RCC 7860 (cell line): ENCODE data around the gene TBCD.
A peak's percentile ranks its signal among the peaks of the same experiment; 100 is the strongest.

Source experiments
- DNase-seq: peaks from one replicate; pipeline ENCODE4 v3.0.0-alpha.2; 2015; ENCODE audit warnings: low spot score
- FAIRE-seq: peaks from 2 replicates; lab custom pipeline; 2012; peaks lifted over from hg19 to GRCh38; lab: Jason Lieb, UNC

TBCD gene

DNA sequence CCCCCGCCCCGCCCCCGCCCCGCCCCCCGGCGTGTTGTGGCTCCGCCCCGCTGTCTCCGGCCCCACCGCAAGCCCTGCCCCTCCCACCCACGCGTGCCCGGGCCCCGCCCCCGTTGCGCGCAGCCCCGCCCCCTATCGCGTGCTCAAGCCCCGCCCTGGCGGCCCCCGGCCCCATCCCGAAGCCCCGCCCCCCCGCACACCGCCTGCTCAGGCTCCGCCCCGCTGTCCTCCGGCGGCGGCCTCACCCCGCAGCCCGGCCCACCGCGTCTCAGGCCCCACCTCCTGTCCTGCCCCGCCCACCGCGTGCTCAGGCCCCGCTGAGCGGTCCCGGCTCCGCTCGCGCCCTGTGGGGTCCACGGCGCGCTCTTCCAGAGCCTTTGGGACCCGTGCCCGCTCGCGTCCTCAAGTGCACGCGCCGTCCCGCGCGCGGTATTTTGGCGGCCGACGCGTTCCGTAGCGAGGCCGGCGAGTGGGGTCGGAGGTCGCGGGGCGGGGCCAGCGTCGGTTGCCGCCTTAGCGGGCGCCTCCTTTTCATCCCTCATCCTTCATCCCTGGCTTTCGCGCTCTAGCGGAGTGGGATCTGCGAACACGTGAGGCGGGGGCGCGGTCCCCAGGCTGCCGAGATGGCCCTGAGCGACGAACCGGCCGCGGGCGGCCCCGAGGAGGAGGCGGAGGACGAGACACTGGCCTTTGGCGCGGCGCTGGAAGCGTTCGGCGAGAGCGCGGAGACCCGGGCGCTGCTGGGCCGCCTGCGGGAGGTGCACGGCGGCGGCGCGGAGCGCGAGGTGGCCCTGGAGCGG, at the start of gene TBCD:
Gene TBCD (plus strand): TSS at position 495 of the 800 bp plus-strand sequence. CDS start 129 bp downstream, at position 624.
- peak; percentile 69 for DNase-seq

DNA sequence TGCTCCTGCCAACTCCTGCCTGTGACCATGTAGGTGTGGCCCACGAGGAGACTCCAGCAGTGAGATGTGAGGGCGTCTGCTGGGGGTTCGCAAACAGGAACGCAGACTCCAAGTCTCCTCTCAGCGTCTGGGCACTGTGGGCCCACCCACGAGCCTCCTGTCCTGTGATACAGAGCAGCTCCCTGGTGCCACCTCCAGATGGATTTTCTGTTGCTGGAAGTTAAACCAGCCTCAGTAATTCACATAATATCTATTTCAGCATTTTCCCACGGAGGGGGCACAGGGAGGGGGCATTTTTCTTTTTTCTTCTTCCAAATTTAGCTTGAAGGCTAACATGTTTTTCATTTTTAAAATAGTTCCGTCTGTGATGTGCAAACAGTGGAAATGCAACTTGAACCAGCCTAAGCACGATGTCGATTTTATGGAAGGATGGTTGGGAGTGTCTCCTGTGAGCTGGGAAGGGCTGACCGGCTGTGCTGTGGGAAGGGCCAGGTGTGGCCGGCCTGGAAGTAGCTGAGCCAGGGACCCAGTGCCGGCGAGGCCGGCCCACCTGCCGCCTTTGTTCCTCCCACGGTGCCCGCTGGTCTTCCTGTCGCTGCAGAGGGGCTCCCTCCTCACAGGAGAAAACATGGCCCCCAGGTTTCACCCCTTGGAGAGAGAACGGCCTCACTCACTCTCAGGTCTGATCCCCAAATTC, 49.5 kb upstream of the TBCD start:
- FAIRE-seq: no peak

More for the DNA sequence above, at the start of gene TBCD:
- no peak for FAIRE-seq

DNA sequence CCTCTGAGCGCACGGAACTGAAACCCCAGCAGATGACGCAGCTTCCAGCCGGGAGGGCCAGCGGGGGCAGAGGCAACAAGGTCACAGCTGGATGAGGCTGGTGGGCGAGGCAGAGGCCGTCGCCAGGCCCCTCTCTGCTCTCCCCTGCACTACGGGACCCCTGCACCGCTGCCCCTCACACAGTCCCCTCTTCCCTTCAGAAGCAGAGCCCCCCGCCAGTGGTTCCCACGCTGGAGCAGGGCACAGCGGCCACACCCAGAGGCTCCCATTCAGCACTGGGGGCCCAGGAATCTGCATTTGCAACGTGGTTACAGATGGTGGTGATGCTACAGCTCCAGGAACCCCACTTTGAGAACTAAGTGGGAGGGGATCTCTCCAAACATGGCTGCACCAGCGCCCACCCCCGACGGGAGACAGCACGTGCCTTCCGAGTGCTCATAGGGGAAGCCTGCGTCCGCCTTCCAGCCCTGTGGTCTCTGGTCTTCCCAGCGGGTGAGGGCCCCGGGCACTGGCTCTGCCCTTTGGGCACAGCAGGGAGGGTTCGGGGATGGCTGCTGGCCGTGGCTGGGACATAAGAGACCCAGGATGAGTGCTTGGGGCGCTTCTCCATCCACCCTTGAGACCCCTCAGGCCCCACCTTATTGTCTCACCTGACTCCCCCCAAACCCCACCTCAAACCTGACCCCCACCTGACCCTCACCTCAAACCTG, 48.7 kb upstream of the TBCD start:
- FAIRE-seq (no peak), DNase-seq (no peak)

More for the DNA sequence above, 49.5 kb upstream of the TBCD start:
- no peak for DNase-seq

DNA sequence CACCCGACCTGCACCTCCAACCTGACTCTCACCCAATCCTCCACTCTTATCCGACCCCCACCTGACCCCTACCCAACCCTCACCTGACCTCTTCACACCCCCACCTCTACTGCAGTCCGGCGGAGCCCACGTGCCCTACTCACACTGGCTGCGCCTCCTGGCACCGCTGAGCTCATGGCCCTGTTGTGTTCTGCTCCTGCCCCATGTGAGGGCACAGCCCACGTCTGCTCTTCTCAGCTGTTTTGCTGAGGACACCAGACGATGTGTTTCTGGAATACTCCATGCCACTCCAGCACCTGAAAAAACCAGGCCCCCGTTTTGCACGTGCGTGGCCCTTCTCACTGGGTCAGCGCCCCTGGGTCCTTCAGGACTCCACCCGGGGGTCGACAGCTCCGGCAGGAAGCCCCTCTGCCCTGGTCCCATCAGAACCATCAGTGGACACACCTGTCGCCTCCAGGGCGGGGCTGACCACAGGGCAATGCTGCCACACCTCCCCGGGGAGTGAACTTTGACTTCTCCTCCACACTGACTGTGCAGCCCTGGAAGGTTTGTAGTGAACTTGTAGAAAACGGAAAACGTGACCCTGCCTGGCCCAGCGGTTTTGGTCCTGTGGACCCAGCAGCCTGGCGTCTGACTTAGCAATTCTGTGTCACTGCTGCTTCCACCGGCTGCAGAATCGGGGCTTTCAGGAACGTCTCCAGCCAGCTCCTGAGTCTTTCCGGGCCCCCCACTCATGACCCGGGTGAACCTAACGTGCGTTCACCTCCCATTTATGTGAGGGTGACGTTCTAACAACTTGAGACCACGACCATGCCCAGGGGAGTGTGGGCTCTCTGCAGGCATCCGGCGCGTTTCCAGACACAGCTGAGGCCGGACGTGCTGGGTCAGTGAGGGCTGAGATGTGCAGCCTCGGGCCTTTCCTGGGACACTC, 47.7 kb upstream of the TBCD start:
- no peak for FAIRE-seq
- DNase-seq: no peak

DNA sequence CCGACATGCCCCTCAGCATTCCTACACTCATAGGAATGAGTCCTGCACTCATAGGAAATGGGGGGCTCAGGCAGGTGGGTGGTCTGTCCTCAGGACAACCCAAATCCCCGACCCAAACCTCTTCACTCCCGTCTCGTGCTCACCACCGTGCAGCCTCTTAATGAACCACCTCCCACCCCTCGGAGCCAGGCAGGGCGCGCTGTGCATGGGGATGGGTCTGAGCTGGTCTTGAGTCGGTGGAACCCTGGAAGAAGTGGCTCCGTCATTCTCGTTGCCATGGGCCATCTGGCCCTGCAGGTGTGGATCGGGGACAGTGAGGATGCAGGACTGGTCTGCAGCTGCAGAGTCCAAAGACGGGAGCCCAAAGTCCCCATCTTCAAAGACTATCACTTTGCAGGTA, 47.0 kb upstream of the TBCD start:
- no peak for DNase-seq
- no peak for FAIRE-seq

DNA sequence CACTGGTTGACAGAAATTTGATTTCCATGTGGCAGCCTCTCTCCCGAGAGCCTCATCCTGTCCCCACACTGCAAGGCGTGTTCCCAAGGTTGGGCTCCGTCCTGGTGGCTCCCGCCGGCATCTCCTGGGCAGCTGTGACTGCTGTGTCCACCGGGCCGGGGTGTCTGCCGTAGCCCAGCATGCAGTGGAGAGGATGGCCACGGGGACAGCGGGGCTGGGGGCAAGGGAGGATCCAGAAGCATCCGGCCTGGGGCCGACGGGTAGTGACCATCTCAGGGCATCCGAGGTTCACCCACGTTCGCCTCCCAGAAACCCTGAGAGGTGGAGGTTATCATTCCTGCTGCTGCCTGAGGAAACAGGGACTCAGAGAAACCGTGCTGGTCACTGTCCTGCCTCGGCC, 46.1 kb upstream of the TBCD start:
- FAIRE-seq (no peak), DNase-seq (no peak)

DNA sequence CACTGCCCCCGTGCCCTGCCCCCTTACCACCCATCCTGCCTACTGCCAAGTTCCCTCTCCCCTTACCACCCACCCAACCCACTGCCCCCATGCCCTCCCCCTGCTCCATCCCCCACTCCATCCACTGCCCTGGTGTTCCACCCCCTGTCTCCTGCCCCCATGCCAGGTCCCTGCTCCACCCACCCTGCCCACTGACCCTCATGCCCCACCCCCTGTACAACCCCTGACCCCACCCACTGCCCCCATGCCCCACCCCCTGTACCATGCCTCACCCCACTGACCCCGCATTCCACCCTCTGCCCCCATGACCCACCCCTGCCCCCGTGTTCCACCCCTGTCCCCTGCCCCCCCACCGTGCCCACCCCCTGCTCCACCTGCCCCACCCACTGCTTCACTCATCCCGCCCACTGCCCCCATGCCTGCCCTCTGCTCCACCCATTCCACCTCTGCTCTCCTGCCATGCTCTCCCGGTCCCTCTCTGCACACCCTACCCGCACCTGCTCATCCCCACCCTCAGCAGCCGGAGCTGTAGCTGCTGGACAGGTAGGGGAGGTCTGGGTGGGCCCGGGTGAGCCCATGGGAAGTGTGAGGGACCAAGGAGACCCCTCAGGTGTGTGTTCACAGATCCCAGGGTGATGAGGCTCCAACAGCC, 42.7 kb upstream of the TBCD start:
- FAIRE-seq (no peak), DNase-seq (no peak)

DNA sequence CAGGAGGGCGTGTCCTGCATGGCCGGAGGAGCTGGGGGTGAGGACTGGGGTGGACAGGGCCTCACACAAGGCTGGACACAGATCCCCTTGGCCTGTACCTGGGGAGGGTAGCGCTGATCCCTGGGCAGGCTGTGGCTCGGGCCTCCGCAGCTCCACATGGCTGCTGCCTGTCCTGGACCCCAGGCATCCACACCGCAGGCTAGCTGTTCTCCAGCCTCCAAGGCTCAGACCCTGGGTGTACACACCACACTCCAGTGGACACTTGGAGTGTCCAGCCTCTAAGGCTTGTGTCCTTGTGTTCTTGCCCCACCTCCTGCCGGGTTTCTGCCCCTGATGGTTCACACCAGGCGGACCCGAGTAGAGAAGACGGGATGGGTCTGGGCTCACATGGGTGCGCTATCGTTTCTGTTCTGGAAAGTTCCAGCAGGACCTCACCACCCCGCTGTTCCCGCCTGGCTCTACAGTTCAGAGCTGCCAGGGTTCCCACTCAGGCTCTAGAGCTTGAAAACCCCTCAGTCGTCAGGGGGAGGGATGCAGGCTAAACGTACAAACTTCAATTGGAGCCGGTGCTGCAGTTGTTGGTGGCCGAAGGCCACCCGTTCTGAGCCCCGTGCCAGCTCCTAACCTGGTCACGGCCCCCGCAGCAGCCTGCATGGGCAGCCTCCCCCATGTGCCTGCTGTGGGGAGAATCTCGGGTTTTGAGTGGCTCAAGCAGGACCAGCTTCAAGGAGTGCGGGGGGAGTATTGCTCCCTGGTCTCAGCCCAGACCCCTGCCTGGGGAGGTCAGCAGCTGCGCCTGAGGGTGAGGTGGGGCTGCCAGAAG, 42.0 kb upstream of the TBCD start:
- DNase-seq: no peak
- FAIRE-seq: no peak

DNA sequence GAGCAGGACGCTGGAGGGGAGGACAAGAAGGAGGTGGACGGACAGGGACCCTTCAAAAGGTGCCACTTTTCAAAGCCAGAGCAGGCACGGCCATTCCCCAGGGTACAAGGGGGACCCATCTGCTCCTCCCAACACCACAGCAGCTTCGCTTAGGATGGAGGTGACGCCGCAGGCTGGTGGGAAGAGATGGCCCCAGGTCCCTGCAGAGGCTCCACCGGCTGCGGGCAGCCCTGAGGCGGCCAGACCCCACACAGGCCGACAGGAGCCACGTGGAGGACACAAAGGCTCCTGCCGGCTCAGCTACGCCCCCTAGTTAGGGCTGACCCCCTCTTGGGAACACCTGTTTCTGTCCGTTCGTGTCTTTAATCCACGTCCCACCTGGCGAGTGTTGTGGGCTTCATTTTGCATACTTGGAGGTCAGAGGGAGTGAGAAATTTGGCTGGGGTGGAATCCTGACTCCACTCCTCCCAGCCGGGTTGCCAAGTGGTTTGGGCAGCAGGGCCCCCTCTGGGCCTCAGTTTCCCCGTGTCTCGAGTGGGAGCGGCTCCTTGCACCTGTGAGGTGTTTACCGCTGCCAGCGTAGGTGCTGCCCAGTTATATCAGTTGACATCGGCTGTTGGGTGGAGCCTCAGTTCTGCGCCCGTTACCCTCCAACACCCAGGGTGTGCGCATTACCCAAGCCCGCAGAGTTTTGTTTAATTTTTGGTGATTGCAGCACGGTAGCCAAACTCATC, 41.2 kb upstream of the TBCD start:
- no peak for DNase-seq
- FAIRE-seq: no peak

DNA sequence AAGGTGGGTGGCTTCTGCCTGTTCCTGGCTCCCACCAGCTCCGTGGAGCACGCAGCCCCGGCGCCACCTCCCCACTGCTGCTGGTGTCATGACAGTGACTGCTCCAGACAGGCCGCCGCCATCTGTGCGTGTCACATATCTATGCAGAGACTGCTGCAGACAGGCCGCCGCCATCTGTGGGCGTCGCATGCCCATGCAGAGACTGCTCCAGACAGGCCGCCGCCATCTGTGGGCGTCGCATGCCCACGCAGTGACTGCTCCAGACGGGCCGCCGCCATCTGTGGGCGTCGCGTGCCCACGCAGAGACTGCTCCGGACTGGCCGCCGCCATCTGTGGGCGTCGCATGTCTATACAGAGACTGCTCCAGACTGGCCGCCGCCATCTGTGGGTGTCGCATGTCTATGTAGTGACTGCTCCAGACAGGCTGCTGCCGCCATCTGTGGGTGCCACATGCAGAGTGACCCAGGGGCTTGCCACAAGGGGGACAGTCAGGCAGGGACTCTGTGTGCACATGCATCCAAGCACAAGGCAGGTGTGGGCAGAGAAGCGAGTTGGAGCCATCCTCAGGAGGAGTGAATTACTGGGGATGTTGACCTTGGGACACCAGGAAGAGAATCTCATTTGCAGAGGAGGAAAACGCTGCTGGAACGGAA, 38.7 kb upstream of the TBCD start:
- no peak for FAIRE-seq
- DNase-seq: no peak

DNA sequence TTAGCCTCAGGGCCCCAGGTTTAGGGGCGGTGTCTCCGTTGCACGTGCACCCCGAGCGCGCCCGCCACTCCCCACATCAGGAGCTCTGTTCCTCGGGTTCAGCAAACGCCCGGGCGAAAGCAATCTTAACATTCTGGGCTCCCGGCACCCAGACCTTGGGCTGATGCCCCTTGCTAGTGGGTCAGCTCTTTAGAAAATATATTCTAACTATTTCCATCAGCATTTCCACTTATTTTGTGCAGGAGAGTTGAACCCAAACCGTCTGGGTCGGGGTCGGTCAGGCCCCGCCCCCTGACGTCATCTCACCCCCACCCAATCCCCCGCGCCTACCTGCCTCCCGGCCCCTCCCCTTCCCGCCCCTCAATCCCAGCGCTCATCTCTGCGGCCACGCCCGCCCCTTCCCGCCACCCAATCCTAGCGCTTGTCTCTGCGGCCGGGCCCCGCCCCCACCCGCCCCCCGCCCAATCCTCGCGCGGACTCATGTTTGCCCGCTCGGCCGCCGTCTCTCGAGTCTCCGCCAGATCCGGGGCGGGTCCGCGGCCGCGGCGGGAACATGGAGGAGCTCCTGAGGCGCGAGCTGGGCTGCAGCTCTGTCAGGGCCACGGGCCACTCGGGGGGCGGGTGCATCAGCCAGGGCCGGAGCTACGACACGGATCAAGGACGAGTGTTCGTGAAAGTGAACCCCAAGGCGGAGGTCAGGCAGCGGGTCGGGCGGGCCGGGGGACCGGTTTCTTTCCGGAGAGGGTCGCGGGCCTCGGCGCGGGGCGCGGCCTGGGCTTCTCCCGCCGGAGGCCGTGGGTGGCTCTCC, 35.5 kb upstream of the TBCD start, which contains the start of gene FN3KRP:
Gene FN3KRP (plus strand): TSS at position 504 of the 808 bp plus-strand sequence. CDS start 50 bp downstream, at position 554.
- no peak for FAIRE-seq
- peak; percentile 62 for DNase-seq

DNA sequence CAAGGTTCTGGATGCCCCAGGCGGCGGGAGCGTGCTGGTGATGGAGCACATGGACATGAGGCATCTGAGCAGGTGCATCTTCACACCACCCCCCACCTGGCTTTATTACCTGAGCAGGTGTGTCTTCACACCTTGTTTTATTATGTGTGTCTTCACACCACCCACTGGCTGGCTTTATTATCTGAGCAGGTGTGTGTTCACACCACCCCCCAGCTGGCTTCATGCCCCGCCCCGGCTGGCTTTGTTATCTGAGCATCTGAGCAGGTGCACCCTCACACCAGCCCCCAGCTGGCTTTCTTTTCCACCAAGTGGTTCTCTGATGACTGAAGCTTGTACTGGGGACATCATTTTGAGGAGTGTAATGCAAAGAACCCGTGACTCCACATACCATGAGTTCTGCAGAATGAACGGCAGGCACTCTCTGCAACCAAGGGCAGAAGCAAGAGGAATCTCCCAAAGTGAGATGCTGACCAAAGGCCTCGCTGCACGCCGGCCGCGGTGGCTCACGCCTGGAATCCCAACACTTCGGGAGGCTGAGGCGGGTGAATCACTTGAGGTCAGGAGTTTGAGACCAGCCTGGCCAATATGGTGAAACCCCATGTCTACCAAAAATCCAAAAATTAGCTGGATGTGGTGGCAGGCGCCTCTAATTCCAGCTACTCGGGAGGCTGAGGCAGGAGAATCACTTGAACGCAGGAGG, 32.7 kb upstream of the TBCD start:
- DNase-seq (no peak), FAIRE-seq (no peak)

DNA sequence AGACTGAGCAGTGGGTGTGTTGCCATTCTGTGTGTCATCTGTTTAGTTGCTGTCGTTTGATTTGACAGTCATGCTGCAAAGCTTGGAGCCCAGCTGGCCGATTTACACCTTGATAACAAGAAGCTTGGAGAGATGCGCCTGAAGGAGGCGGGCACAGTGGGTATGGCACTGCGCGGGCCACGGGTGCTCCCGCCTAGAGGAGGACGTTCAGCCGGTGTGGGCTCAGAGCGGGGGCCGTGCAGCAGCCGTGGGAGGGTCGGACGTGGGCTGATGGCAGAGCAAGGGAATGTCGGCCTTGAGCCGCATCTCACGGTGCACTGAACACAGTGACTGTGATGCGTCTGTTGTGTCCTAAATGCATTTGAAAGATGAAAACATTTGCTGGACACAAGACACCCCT, 31.7 kb upstream of the TBCD start:
- DNase-seq (no peak), FAIRE-seq (no peak)

DNA sequence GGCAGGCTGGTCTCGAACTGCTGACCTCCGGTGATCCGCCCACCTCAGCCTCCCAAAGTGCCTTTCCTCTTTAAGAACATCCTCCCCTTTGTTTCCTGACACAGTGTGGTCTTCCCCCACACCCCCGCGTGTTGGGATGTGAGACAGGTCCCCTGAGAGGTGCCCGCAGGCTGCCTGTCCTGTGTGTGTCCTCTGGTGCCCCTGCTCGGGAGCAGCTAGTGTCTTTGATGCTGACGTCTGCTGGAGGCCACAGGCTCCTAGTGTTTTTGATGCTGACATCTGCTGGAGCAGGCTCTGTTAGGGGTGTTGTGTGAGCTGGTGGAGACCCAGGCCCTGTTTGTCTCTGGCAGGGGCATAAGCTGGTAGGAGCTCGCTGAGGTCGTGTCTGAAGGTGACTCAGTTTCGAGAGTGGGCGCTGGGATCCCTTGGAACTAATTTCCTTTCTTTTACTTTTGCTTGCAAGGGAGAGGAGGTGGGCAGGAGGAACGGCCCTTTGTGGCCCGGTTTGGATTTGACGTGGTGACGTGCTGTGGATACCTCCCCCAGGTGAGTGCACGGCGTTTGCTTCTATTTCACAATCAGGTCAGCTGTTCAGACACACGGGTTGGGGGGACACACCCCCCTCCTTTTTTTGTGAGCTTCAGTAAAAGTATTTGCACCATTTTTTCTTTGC, 29.4 kb upstream of the TBCD start:
- DNase-seq (no peak), FAIRE-seq (no peak)

DNA sequence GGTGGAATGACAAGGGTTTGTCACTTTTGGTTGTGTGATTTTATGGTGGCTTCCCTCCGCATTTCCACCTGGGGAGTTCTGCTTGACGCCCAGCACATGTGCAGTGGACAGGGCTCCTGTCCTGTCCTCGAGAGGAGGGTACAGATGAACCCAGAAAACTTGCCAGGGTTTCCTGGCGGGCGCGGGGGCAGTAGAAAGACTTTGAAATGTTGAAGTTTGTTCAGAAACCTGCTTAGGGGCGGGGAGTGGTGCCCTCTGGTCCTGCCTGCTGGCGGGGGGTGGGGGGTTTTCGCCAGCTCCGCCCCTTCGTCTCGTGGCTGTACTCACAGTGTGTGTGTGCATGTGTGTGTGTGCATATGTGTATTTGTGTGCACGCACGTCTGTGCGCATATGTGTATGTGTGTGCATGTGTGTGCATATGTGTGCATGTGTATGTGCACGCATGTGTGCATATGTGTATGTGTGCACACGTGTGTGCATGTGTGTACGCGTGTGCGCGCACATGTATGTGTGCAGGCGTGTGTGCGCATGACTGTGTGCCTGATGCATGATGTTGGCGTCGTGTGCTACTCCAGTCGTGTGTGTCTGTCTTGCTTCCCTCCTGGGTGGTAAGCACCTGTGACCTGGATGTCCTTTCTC, 28.6 kb upstream of the TBCD start:
- no peak for FAIRE-seq
- no peak for DNase-seq
